ENCODE data around the gene NFKBIA. TPM values are rescaled to one million over a fixed set of nuclear protein-coding genes. Genes with fewer than 3 reads are reported as not detected.

The NFKBIA gene
- total and polyA plus RNA-seq, 2 of the 8 experiments (the other 6 are each of a cell fraction or from before 2014, with no cell fraction given) = 25.9 to 49.7 TPM

DNA sequence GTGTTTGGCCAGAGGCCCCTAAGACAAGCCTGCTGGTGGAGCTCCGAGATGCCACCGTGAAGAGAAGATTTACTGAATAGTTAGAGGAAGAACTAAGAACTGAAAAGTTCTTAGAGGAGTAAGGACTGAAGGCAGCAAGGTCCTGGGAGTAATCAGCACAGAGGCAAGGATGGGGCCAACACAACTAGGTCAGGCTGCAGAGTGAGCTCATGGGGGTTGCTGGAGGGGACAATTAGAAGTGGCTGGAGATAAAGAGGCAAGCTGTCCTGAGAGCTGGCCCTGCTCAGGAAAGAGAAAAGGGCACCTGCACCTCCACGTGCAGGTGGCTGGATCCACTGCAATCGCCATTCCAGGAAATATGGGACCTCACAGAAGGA is 52.7 kb downstream of the NFKBIA start (continued):
- TF ChIP-seq POLR2AphosphoS5 (IDR thresholded peaks at IDR 0.05; ENCODE audit: low read depth, low read length) = no peak
- no peak for TF ChIP-seq CBX5 (IDR thresholded peaks at IDR 0.05; ENCODE audit: low read depth, low read length)

Other genes with a start within 250 kb of the NFKBIA start
- gene PSMA6, start 112.4 kb downstream of the NFKBIA start, total RNA-seq (2021; fragmentation: NEBNext Ultra II Directional; extraction: Animal tissue kit (Norgen Biotek cat#: 25700)) = 213 and 238 TPM in 2 replicates
- gene PSMA6, start 112.4 kb downstream of the NFKBIA start, polyA plus RNA-seq (2011; rRNA removed) = 92.9 and 180 TPM in 2 replicates
- 0.10 TPM in 1 of 2 replicates, not detected in the other for gene INSM2, start 129.4 kb upstream of the NFKBIA start, total RNA-seq (2021; fragmentation: NEBNext Ultra II Directional; extraction: Animal tissue kit (Norgen Biotek cat#: 25700))
- gene INSM2, start 129.4 kb upstream of the NFKBIA start, polyA plus RNA-seq (2011; rRNA removed) = not detected in 2 replicates

Measured in H1 (cell line).